A549 (cell line): Measurements from ENCODE around the gene ERMARD. TPM values are rescaled to one million over a fixed set of nuclear protein-coding genes. Genes with fewer than 3 reads are reported as not detected.
A peak's percentile ranks its signal among the peaks of the same experiment; 100 is the strongest.

ENCODE experiments used
- ATAC-seq, 2 experiments: fragments of 200-7000 bp in 1 of 2; fragments of >200 bp in 1 of 2; cut with Nextera tagmentation in 1 of 2; cut with Tn5 transposase in 1 of 2; 3 replicates each; pipeline versions ENCODE4 v1.8.0 to v1.9.1; 2018 to 2020; ENCODE audit warnings: mild to moderate bottlenecking in 1 of 2, moderate library complexity in 1 of 2
- CTCF ChIA-PET: fragments of 300-600 bp; sonication (Branson Sonifier 250); formaldehyde crosslinking; extraction: SDS; loops from one replicate; lab custom pipeline; 2021; ENCODE audit warnings: antibody characterized with exemption, inconsistent platforms; lab: Yijun Ruan, JAX
- POLR2A ChIA-PET: fragments of 350-600 bp; formaldehyde crosslinking; extraction: SDS; loops from one replicate; lab custom pipeline; 2021; ENCODE audit warnings: antibody characterized with exemption, inconsistent platforms; lab: Yijun Ruan, JAX
- DNase-seq, 2 experiments: peaks; one replicate each; pipeline versions ENCODE4 v3.0.0 to v3.0.0-alpha.2; 2011 to 2016; ENCODE audit warnings: low read depth in 1 of 2, low spot score in 1 of 2
- FAIRE-seq: peaks from 2 replicates; lab custom pipeline; 2011; peaks lifted over from hg19 to GRCh38; lab: Jason Lieb, UNC
- H3K27ac ChIP-seq, 2 experiments: fragments of >200 bp; sonication (Bioruptor Twin); formaldehyde crosslinking; 3 replicates each; pipeline ENCODE4 v1.5.1; 2016 to 2017
- H3K4me1 ChIP-seq: fragments of >200 bp; sonication (Bioruptor Twin); formaldehyde crosslinking; 3 replicates; pipeline ENCODE4 v1.6.1; 2016
- H3K4me2 ChIP-seq: fragments of >200 bp; sonication (Bioruptor Twin); formaldehyde crosslinking; 3 replicates; pipeline ENCODE4 v1.6.1; 2016
- H3K4me3 ChIP-seq: fragments of >200 bp; sonication (Bioruptor Twin); formaldehyde crosslinking; 3 replicates; pipeline ENCODE4 v1.5.1; 2016
- H3K9me3 ChIP-seq: fragments of >200 bp; sonication (Bioruptor Twin); formaldehyde crosslinking; 3 replicates; pipeline ENCODE4 v1.6.1; 2016
- BHLHE40 ChIP-seq: IDR thresholded peaks from 2 replicates; pipeline ENCODE4 v1.6.1; 2012; ENCODE audit warnings: low read depth, low read length, inconsistent platforms
- CEBPB ChIP-seq, 2 experiments: fragments of >200 bp in 1 of 2; sonication (Bioruptor Twin) in 1 of 2; formaldehyde crosslinking in 1 of 2; IDR thresholded peaks; 2 replicates each; pipeline ENCODE4 v1.6.1; 2012 to 2016
- EP300 ChIP-seq, 2 experiments: fragments of >200 bp; sonication (Bioruptor Twin); formaldehyde crosslinking; IDR thresholded peaks; 2 replicates in 1 of 2; 3 replicates in 1 of 2; pipeline ENCODE4 v1.6.1; 2016 to 2017
- FOSL2 ChIP-seq, 2 experiments: fragments of 450-650 bp in 1 of 2; fragments of >200 bp in 1 of 2; sonication (Bioruptor Twin) in 1 of 2; formaldehyde crosslinking; IDR thresholded peaks; 2 replicates each; pipeline versions ENCODE4 v1.5.0 to v1.6.1; 2016 to 2020; ENCODE audit warnings: mild to moderate bottlenecking in 1 of 2, moderate library complexity in 1 of 2
- FOXS1 ChIP-seq: fragments of 250-450 bp; sonication (Bioruptor Pico); IDR thresholded peaks from 2 replicates; pipeline ENCODE4 v1.5.0; 2020; ENCODE audit warnings: mild to moderate bottlenecking, moderate library complexity
- GATA3 ChIP-seq: IDR thresholded peaks from 2 replicates; pipeline ENCODE4 v1.6.1; 2012; ENCODE audit warnings: borderline replicate concordance
- HDAC2 ChIP-seq: fragments of 200-600 bp; sonication (generic); IDR thresholded peaks from 2 replicates; pipeline ENCODE4 v1.6.1; 2016
- HES2 ChIP-seq: fragments of >200 bp; sonication (Bioruptor Twin); formaldehyde crosslinking; IDR thresholded peaks from 2 replicates; pipeline ENCODE4 v1.6.1; 2016
- HOXB13 ChIP-seq: fragments of 250-450 bp; sonication (Bioruptor Pico); IDR thresholded peaks from 2 replicates; pipeline ENCODE4 v1.5.0; 2020; ENCODE audit warnings: low read depth, mild to moderate bottlenecking, moderate library complexity
- JUN ChIP-seq, 2 experiments: fragments of >200 bp; sonication (Bioruptor Twin); formaldehyde crosslinking; IDR thresholded peaks; 2 replicates in 1 of 2; 3 replicates in 1 of 2; pipeline ENCODE4 v1.6.1; 2016 to 2017
- JUNB ChIP-seq: fragments of >200 bp; sonication (Bioruptor Twin); formaldehyde crosslinking; IDR thresholded peaks from 2 replicates; pipeline ENCODE4 v1.6.1; 2016
- KDM5A ChIP-seq: fragments of 200-600 bp; sonication (generic); IDR thresholded peaks from 2 replicates; pipeline ENCODE4 v1.6.1; 2016; ENCODE audit warnings: antibody characterized with exemption, mild to moderate bottlenecking
- MAX ChIP-seq: IDR thresholded peaks from 2 replicates; pipeline ENCODE4 v1.6.1; 2012
- POLR2AphosphoS2 ChIP-seq: conservative IDR thresholded peaks from 2 replicates; pipeline ENCODE4 v1.6.1; 2012; ENCODE audit warnings: low read length, improper control_type of control experiment, inconsistent platforms
- RNF2 ChIP-seq: fragments of 200-600 bp; sonication (generic); IDR thresholded peaks from 2 replicates; pipeline ENCODE4 v1.6.1; 2016; ENCODE audit warnings: low read depth, mild to moderate bottlenecking, antibody characterized with exemption, moderate library complexity, borderline replicate concordance
- SMC3 ChIP-seq: fragments of >200 bp; sonication (Bioruptor Twin); formaldehyde crosslinking; IDR thresholded peaks from 3 replicates; pipeline ENCODE4 v1.6.1; 2018; ENCODE audit warnings: inconsistent platforms
- TFCP2L1 ChIP-seq: fragments of 250-450 bp; sonication (Bioruptor Pico); IDR thresholded peaks from 2 replicates; pipeline ENCODE4 v1.5.0; 2021; ENCODE audit warnings: mild to moderate bottlenecking
- ZSCAN20 ChIP-seq: fragments of 250-450 bp; sonication (Bioruptor Pico); IDR thresholded peaks from 2 replicates; pipeline ENCODE4 v1.8.0; 2022; ENCODE audit warnings: mild to moderate bottlenecking, moderate library complexity
- WGBS: methylation state at CpG from one replicate; pipeline ENCODE4 v1.1.6; 2017; ENCODE audit errors: missing lambda C conversion rate; 5-methylcytosine and 5-hydroxymethylcytosine counted together
- polyA plus RNA-seq, 4 experiments: library from polyadenylated mRNA; depleted of rRNA in 3 of 4; stranded (reverse); fragments of >200 nt; fragmentation: RNase III in 1 of 4; extraction: RNeasy Plus Mini Kit Qiagen cat#74134 plus additional on column Dnase treatment in 1 of 4; gene quantifications; 2 replicates in 3 of 4; 3 replicates in 1 of 4; pipeline ENCODE4 v1.2.3, GENCODE V29; 2011 to 2017
- TF ChIP-seq, protein P1 (sequence below): IDR thresholded peaks from 2 replicates; pipeline ENCODE4 v1.6.1; 2012; ENCODE audit warnings: low read depth, borderline replicate concordance
- TF ChIP-seq, protein P2 (sequence below): fragments of >200 bp; sonication (Bioruptor Twin); formaldehyde crosslinking; IDR thresholded peaks from 3 replicates; pipeline ENCODE4 v1.6.1; 2016
- TF ChIP-seq, protein P3 (sequence below): fragments of 250-450 bp; sonication (Bioruptor Pico); IDR thresholded peaks from 2 replicates; pipeline ENCODE4 v1.5.0; 2021; ENCODE audit warnings: mild to moderate bottlenecking, moderate library complexity, borderline replicate concordance

The ERMARD gene
- polyA plus RNA-seq, 2 of the 4 experiments (the other 2 are of a cell fraction): 8.5 to 22.5 TPM

DNA sequence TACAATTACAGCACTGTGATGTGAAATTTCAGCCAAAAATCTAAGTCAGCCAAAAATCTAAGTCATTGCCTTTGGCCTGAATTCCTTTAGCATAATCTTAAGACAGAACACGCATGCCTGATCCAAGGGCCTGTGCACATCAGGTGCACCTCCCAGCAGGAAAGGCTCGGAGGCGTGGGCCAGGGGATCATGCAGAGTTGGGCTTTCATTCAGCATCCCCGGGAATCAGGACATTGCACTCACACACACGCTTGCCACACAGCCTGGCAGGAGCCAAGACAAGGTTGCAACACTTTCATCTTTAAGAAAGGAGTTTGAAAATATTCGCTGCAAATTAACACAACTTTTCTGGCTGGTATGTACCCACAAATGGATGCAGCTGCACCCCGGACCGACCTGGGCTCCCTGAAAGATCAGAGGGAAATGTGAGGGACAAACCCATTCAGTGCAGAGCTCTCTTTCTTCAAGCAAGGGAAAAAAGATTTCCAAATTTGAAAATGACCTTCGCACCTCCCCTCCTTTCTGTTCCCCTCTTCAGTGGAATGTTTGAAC is 48.8 kb downstream of the ERMARD start:
- H3K4me1 ChIP-seq: peaks cover 32% of the 10 kb centered on the region
- no peak overlapping the region for H3K4me3 ChIP-seq
- FAIRE-seq (no peak), DNase-seq (peak in 1 of 2 experiments; percentile 14), ATAC-seq (peak; percentile 61 to 75)
- H3K27ac ChIP-seq: peak overlapping the region; percentile 80 to 89
- TF ChIP-seq MAX (no peak), HDAC2 (no peak), CEBPB (IDR thresholded peaks at IDR 0.05) (peak in 1 of 2 experiments; percentile 34; a peak in 2 of 4 replicates), HOXB13 (no peak), ZSCAN20 (no peak), JUN (IDR thresholded peaks at IDR 0.05) (no peak), POLR2AphosphoS2 (no peak)
- CTCF ChIA-PET: interaction anchor here (1.2 to 2.5 kb wide), 6 partner anchors 9 to 717 kb away, joined by 3 to 17 read pairs (median 6); no protein-coding TSS in a partner anchor
- peak overlapping the region; percentile 82 for H3K4me2 ChIP-seq
- POLR2A ChIA-PET: no interaction called here
- WGBS: 25% methylated on average over 9 of the region's 9 CpGs
- H3K9me3 ChIP-seq: no peaks in the 10 kb centered on the region

DNA sequence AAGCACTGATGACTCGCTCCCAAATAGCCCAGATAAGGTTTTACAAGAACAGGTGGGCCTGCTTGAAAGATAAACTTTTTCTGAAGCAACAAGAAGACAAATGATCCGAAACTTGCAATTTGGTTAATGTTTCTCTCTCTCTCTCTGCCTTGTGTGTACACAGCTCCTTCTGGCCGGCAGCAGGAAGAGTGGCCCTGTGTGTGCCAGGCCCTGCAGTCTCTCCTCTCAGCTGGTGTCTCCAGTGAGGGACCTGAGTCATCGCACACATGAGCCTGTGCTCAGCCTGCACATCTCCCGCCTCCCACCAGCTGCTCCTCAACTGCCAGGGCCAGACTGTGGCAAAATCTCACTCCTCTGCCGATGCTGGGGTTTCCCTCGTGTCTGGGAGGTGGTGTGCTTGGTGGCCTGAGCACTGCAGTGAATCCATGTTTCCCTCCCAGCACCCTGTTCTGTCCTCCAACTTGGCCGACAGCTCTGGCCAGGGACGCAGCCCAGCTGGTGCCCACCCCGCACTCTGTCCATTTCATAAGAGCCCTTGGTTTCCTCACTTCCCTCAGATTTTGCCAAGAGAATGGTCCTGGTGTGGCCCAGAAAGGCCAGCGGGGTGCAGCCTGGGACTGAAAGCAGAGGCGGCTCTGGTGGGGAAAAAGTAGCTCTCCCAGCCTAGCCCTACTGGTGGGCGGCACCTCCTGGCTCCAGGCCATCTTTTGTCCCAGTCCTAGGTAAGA is 49.4 kb downstream of the ERMARD start:
- Histone ChIP-seq H3K9me3 (no peaks in the 10 kb centered on the region), H3K4me1 (peaks cover 32% of the 10 kb centered on the region), H3K4me3 (no peak overlapping the region)
- POLR2A ChIA-PET: no interaction called here
- 30% methylated on average over 10 of the region's 13 CpGs for WGBS
- TF ChIP-seq FOXS1 (CRISPR knock-in tag): no peak
- 0 out of 2 replicates have a peak, but pooled peaks have one; percentile 28 for TF ChIP-seq FOSL2 (IDR thresholded peaks at IDR 0.05)
- peak; percentile 61 for TF ChIP-seq FOSL2 (CRISPR knock-in tag; IDR thresholded peaks at IDR 0.05)
- peak; percentile 62; the same call in 1 of the 2 replicates for TF ChIP-seq JUNB
- TF ChIP-seq, protein P1, sequence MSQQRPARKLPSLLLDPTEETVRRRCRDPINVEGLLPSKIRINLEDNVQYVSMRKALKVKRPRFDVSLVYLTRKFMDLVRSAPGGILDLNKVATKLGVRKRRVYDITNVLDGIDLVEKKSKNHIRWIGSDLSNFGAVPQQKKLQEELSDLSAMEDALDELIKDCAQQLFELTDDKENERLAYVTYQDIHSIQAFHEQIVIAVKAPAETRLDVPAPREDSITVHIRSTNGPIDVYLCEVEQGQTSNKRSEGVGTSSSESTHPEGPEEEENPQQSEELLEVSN: peak; percentile 55; the same call in 1 of the 2 replicates
- peak in 1 of 2 experiments; percentile 70; a peak in 1 of 5 replicates for TF ChIP-seq EP300 (IDR thresholded peaks at IDR 0.05)
- peak; percentile 52; the same call in 1 of the 2 replicates for TF ChIP-seq MAX
- TF ChIP-seq JUN (IDR thresholded peaks at IDR 0.05): peak; percentile 26 to 54; a peak in 2 of 5 replicates
- peak; percentile 34; the same call in 1 of the 2 replicates for TF ChIP-seq GATA3
- no peak for TF ChIP-seq BHLHE40
- no peak for TF ChIP-seq HES2
- TF ChIP-seq, all 56 proteins: peak for 7
- DNase-seq (peak; percentile 52 to 72), FAIRE-seq (no peak), ATAC-seq (peak; percentile 94 to 95)
- CTCF ChIA-PET: interaction anchor here (0.9 to 2.5 kb wide), 7 partner anchors 10 to 729 kb away, joined by 3 to 17 read pairs (median 6); no protein-coding TSS in a partner anchor
- Histone ChIP-seq H3K4me2 (peak overlapping the region; percentile 82), H3K27ac (peak overlapping the region; percentile 80 to 89)

DNA sequence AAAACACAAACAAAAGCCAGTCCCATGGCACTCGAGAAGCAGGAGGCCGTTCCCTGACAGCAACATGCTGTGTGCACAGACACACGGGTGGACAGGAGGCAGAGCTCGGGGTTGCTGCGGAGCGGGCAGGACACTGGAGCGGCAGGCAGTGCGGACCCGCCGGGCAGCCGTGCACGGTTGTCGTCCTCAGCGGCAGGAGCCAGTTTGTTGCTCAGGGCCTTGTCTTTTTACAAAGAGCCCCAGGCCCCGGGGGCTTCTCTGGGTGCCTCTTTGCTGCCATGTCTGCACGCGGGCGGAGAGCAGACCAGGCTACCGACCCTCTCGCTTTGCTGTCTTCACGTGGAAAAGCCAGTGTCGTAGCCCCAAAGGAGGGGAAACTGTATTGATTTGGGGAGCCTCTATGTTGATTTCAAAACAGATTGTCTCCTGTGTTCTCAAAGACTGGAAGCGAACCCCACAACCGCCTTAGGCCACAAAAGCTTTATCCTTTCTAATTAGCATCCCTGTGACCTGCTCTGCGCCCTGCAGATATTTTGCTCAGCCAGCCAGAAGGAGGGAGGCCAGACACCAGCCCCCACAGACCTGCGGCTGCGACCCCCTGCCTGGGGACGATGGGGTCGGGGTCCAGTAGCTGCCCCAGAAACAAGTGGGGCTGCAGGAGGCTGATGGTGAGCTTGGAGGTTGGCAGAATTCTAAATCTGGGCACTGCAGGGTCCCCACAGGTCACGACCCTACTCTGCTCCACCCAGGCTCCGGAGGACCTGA is 50.2 kb downstream of the ERMARD start:
- no peak overlapping the region for H3K4me3 ChIP-seq
- no peak for FAIRE-seq
- WGBS: 92% methylated on average over 24 of the region's 31 CpGs
- no peak for TF ChIP-seq SMC3
- no peak for TF ChIP-seq RNF2
- no peak for TF ChIP-seq ZSCAN20
- TF ChIP-seq, protein P2, sequence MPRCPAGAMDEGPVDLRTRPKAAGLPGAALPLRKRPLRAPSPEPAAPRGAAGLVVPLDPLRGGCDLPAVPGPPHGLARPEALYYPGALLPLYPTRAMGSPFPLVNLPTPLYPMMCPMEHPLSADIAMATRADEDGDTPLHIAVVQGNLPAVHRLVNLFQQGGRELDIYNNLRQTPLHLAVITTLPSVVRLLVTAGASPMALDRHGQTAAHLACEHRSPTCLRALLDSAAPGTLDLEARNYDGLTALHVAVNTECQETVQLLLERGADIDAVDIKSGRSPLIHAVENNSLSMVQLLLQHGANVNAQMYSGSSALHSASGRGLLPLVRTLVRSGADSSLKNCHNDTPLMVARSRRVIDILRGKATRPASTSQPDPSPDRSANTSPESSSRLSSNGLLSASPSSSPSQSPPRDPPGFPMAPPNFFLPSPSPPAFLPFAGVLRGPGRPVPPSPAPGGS: no peak
- no peak for TF ChIP-seq TFCP2L1
- TF ChIP-seq, protein P3, sequence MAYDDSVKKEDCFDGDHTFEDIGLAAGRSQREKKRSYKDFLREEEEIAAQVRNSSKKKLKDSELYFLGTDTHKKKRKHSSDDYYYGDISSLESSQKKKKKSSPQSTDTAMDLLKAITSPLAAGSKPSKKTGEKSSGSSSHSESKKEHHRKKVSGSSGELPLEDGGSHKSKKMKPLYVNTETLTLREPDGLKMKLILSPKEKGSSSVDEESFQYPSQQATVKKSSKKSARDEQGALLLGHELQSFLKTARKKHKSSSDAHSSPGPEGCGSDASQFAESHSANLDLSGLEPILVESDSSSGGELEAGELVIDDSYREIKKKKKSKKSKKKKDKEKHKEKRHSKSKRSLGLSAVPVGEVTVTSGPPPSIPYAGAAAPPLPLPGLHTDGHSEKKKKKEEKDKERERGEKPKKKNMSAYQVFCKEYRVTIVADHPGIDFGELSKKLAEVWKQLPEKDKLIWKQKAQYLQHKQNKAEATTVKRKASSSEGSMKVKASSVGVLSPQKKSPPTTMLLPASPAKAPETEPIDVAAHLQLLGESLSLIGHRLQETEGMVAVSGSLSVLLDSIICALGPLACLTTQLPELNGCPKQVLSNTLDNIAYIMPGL: no peak
- no peak for TF ChIP-seq KDM5A
- TF ChIP-seq CEBPB (IDR thresholded peaks at IDR 0.05): no peak
- TF ChIP-seq, all 56 proteins: peak for 0
- CTCF ChIA-PET: interaction anchor here (0.9 to 2.5 kb wide), 5 partner anchors 11 to 728 kb away, joined by 3 to 17 read pairs (median 6); no protein-coding TSS in a partner anchor
- Histone ChIP-seq H3K9me3 (no peaks in the 10 kb centered on the region), H3K4me2 (peak overlapping the region; percentile 82; the same call in 2 of the 3 replicates), H3K4me1 (peaks cover 32% of the 10 kb centered on the region), H3K27ac (peak overlapping the region; percentile 80 to 89)
- POLR2A ChIA-PET: no interaction called here
- DNase-seq (no peak), ATAC-seq (no peak)
